SK-N-DZ (cell line): ENCODE results near the gene C1orf159.
"Not testable (repeated sequence)": the region's sequence is repeated elsewhere in the genome, so short reads cannot be mapped to it uniquely, and the experiment has no call there.

Experiments
- DNase-seq: peaks from one replicate; pipeline ENCODE4 v3.0.0-alpha.2; 2015; ENCODE audit warnings: low spot score

The C1orf159 gene

GRCh38 chr1:1118876-1119220 lies 3.0 kb upstream of the C1orf159 start:
- no peak for DNase-seq

- DNase-seq: no peak
These were observed 2.4 kb upstream of the C1orf159 start for GRCh38 chr1:1118011-1118875.

GRCh38 chr1:1117469-1117831 lies 1.6 kb upstream of the C1orf159 start:
- no peak for DNase-seq

- no peak for DNase-seq
These were observed 996 bp upstream of the C1orf159 start for GRCh38 chr1:1116701-1117468.

GRCh38 chr1:1115136-1115785 lies 628 bp downstream of the C1orf159 start:
- no peak for DNase-seq

GRCh38 chr1:1114431-1114830 lies 1.5 kb downstream of the C1orf159 start:
- no peak for DNase-seq

GRCh38 chr1:1112237-1112985 lies 3.5 kb downstream of the C1orf159 start:
- DNase-seq: no peak

- DNase-seq: no peak
These were observed 4.2 kb downstream of the C1orf159 start for GRCh38 chr1:1111516-1112236.

- no peak for DNase-seq
These were observed 5.3 kb downstream of the C1orf159 start for GRCh38 chr1:1110561-1110971.

GRCh38 chr1:1109743-1110142 lies 6.1 kb downstream of the C1orf159 start:
- no peak for DNase-seq

- no peak for DNase-seq
These were observed 9.2 kb downstream of the C1orf159 start for GRCh38 chr1:1106510-1107221.

GRCh38 chr1:1104152-1104551 lies 11.7 kb downstream of the C1orf159 start:
- not testable (repeated sequence) for DNase-seq

- no peak for DNase-seq
These were observed 14.4 kb downstream of the C1orf159 start for GRCh38 chr1:1101503-1101902.

GRCh38 chr1:1100296-1100695 lies 15.6 kb downstream of the C1orf159 start:
- DNase-seq: no peak

GRCh38 chr1:1099506-1100183 lies 16.2 kb downstream of the C1orf159 start:
- no peak for DNase-seq

GRCh38 chr1:1098681-1099421 lies 17.0 kb downstream of the C1orf159 start:
- no peak for DNase-seq

- not testable (repeated sequence) for DNase-seq
These were observed 19.8 kb downstream of the C1orf159 start for GRCh38 chr1:1096136-1096535.

- no peak for DNase-seq
These were observed 20.9 kb downstream of the C1orf159 start for GRCh38 chr1:1094981-1095380.

- DNase-seq: no peak
These were observed 22.3 kb downstream of the C1orf159 start for GRCh38 chr1:1093610-1093943.
